Caki2 (cell line): ENCODE data around the gene MROH2A. TPM values are rescaled to one million over a fixed set of nuclear protein-coding genes. Genes with fewer than 3 reads are reported as not detected.

Experiments used
- DNase-seq: peaks from one replicate; pipeline ENCODE4 v3.0.0-alpha.2; 2015; ENCODE audit warnings: low read depth
- in situ Hi-C: cut with HindIII; loops from 2 replicates; pipeline ENCODE4 v1.10.0; 2016; ENCODE audit warnings: low sequenced_read_pairs, low pct_unique_long_range_greater_than_20kb, mixed read lengths
- total RNA-seq: library from RNA; depleted of rRNA; stranded (reverse); fragments of >200 nt; shearing (Covaris generic); gene quantifications from 2 replicates; pipeline ENCODE4 v1.2.3, GENCODE V29; 2014; ENCODE audit warnings: low replicate concordance

Gene MROH2A
- total RNA-seq, 1 experiment from 2014 or later, result not detected

DNA sequence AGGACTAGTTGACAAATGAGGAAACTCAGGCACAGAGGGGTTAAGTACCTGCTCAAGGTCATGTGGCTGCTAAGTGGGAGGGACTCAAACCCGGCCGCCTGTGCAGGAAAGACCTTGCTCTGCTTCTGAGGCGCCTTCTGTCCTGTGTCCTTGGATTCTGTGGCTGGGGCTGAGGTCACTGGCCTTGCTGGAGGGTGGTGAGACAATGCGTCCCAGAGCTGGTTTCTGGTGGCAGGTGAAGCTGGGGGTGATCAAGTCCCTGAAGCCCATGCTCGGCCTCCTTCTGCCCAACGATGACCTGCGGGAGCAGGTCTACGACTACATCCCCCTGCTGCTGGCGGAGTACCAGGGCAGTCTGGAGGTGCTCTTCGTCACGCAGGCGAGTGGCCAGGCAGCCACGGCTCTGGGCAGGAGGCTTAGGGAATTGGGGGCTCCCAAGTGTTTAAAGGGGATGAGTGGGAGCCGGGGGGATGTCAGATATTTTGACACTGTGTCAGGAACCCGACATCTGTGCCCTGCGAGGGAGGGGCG is 16.1 kb downstream of the MROH2A start:
- in situ Hi-C loops, result no loop called here
- DNase-seq, result no peak

DNA sequence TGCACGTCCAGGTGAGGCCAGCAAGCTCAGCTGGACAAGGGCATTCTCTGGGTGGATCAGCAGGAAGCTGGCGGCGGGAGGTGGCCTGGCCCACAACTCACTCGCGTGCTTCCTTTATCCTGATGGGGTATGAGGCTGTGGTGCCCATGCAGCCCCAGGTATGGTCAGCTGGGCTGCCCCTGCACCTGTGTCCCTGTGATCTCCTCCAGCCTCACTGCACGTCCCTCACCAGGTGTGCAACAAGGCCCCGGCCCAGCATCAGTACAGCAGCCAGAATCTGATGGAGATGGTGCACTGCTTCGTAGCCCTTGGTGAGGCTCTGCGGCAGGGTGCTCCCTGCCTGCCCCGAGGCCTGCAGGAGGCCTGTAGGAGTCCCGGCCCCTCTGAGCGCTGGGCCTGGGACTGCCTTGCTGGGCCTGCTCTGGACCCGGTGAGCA is 17.6 kb downstream of the MROH2A start:
- in situ Hi-C loops, result no loop called here
- DNase-seq, result no peak

DNA sequence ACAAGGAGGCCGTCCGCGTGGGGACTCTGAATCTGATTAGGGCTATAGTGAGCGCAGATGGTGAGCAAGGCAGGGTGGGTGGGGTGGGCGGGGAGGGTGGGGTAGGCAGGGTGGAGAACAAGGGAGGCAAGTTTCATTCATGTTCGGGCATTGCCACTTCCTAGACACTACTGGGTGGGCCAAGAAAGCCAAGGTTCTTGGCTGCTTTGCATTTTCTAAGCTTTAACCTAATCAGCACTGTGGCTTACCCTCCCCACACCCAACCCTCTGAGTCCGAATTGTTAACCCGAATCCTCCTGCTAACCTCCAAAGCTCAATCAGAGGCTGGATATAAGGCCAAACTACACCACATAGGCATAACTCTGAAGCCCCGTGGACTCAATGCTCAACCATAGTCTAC is 18.1 kb downstream of the MROH2A start:
- DNase-seq, result no peak
- in situ Hi-C loops, result no loop called here

DNA sequence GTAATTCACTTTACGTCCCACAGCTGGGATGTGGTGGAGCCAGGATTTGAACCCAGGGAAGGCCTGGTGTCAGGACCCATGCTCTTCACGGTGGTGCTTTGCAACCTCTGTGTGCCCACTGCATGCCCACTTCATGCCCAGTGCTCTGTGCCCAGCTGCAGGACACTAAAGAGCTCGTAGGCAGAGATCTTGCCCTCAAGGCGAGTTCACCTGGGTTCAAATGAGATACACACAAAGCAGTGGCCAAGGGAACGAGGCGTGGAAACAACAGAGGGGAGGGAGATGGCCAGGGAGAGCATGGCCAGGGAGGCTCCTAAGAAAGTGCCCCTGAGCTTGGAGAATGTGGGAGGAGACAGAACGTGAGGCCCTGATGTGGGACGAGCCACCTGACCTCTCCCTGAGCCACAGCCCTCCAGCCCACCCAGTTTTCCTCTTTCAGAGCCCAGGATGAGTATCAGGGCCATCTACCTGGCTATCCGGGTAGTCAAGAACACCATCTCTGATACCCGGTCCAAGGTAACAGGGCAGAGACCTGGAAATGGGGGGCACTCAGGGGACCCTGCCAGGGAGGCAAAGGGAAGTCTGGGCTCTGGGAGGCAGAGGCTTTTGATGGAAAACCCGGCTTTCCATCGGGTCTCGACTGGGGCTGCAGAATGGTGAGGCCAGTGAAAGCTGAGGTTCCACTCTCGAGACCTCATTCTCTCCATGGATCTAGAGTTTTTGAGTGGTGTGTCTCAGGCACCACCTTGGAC is 20.4 kb downstream of the MROH2A start:
- DNase-seq, result no peak
- in situ Hi-C loops, result no loop called here

DNA sequence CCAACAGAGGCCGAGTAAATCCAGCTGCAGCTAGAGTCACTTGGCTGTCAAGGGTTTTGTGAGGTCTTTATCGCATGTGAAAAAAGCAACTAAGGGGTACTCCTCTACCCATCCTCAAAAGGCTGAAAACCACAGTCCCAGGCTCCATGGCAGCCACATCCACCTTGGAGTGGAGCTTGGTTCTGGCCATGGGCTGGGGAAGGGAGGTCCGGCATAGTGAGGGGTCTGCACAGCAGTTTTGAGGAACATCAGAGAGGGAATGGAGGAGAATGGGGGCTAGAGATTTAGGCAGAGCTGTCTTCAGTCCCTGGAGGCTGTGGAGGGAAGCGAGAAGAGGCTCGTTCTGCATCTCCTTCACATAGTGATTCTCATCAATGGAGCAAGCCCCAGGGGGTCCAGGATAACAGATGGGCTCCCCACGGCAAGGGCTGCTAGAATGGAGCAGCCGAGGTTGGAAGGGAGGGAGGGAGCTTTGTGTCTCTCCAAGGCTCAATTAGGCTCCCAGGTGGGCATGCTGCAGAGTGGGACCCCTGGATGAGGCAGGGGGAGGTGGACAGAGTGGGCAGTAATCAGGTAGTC is 21.0 kb downstream of the MROH2A start:
- DNase-seq, result no peak
- in situ Hi-C loops, result no loop called here

DNA sequence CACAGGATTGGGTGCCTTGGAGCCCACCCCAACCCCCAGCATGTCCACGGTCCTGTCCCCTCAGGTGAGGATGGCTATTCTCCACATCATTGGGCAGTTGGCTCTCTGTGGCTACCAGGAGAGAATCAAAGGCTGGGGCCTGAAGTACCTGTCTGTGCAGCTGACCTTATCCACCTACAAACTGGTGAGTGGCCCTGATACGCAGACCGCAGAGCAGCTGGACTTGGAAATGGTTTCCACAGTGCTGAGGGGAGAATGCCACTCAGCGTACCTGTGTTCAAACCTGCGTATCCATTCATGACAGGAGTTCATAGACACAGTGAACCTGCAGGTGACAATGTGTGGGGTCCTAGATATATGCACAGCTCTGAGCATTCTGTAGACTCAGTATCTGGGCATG is 21.6 kb downstream of the MROH2A start:
- in situ Hi-C loops, result no loop called here
- no peak for DNase-seq

DNA sequence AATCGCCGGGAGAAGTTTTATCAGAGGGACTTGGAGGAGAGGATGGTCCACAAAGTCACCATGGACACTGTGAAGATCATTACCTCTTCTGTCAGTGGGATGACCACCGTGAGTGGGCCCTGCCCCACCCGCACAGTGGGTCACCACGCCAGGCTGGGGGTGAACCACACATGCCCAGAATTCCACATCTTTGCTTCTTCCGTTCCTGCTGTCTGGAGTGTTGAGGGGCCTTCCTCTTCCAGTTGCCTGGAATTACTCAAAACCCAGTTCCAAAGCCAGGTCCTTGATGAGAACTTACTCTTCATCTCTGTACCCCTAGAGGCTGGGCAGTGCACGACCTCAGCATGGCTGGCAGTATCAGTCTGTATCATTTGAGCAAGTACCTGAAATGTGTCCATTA is 22.1 kb downstream of the MROH2A start:
- no peak for DNase-seq
- in situ Hi-C loops, result no loop called here

DNA sequence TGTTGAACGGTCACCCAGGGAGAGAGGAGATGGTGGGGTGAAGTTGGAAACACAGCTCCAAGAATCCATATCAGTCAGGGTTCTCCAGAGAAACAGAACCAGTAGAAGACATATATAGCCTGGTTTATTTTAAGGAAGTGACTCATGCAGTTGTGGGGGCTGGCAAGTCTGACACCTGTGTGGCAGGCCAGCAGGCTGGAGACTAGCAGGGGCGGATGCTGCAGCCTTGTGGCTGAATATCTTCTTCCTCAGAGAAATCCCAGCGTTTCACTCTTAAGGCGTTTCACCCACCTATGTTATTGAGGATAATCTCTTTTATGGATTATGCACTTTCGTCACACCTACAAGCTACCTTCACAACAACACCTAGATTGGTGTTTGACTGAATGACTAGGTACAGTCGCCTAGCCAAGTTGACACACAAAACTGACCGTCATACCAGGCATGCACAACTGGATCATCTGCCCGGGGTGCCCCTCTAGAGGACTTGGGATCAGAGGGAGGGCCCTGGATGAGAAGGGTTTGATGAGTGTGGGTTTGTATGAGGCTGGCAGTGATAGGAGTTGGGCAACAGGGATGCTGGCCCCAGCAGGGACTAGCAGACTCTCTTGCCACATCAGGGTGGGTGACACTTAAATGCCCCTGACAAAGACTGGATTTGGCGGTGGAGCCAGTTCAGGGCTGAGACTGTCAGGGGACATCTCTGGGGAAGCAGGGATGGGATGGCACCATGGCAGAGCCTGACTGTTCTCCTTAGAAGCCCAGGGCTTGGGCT is 23.4 kb downstream of the MROH2A start:
- no peak for DNase-seq
- in situ Hi-C loops, result no loop called here

DNA sequence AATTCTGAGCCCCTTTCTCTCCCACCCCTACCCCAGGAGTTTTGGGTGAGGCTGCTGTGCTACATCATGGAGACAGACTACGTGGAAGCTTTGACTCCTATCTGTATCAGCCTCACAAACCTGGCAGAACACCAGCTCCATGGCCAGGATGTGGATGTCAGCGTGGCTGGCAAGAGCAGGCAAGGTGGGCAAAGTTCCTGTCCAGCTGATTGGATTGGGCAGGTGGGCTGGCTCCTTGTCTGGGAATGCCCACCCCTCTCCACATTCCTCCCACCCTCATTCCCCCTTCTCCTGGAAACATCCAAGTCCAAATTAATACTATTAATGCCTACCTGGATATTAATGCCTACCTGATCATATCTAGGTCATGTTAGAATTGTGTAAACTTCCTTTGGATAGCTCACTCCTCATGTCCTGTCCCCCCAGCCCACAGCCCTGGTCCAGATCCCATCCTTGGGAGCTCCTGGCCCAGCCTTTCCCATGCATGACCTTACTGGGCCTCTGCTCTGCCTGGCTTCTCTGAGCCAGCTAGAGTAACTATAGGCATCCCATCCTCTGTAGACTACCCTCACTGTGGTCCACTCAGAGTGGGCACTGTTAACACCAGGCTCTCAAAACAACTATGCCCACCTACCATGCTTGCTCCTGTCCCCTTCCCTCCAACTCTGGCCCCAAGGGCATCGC is 24.1 kb downstream of the MROH2A start:
- in situ Hi-C loops, result no loop called here
- no peak for DNase-seq

DNA sequence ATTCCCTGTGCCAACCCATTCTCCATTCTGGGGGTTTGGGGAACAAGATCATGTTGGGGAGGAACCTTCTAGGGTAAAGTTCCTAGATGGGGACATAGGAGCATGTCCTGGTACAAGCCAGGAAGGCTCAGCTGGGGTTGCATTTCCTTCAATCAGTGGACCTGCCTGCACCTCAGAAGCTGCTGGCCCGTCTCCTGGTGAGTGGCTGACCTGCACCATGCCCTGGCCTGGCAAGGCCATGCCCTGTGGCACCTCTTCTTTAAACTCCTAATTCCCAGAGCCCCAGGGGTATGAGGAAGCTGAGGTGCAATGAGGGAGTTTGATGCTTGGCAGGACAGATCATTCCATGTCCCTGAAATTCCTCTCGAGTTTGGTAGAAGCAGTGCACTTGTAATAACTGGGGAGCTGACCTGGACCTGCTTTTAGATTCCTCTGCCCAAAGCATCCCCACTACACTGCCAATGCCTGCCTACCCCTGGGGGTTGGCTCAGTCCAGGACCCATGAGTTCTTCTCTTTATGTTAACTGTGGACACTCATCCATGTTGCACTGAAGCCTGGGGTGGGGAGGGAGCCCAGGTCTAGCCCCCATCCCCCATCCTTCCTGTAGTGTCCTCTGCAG is 25.3 kb downstream of the MROH2A start:
- no peak for DNase-seq
- in situ Hi-C loops, result no loop called here

DNA sequence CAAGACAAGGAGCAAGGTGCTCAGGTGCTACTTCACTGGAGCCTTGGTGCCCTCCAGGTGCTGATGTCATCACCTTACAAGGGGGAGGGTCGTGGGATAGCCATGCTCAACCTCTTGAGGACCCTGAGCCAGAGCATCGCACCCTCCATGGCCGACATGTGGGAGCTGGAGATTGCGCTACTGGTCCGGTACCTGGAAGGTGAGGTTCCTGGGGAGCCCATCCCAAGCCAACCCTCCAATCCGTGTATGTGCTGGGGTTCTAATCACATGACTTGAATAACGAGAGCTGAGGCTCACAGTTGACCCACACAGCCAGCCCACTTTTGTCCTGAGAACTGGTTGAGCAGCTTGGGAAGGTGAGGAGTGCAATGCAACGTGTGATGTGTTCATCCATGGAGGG is 25.9 kb downstream of the MROH2A start:
- in situ Hi-C loops, result no loop called here
- no peak for DNase-seq

DNA sequence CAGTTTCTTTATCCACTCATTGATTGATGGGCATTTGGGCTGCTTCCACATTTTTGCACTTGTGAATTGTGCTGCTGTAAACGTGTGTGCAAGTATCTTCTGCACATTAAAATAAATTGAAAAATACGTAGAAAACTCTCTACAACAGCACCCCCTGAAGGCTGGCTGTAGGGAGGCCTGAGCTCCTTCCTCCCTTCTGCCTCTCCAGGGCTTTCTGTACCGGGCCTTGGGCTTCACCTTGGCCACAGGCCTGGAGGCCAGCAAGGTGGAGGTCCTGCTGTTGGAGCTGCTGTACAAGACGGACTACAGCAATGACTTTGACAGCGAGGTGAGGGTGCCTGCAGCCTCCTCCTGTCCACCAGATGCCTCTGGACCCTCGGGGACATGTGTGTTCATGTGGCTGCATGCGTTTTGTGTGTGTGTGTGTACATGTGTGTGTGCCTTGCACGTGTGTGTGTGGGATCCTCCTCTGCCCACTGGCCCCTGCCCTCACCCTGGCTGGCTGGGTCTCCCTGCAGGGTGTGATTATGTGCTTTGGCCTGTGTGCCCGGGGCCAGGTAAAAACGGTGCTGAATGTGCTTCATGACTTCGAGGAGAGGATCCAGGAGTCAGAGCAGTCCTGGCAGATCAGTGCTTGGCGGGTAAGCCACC is 29.2 kb downstream of the MROH2A start:
- DNase-seq, result no peak
- in situ Hi-C loops, result no loop called here

DNA sequence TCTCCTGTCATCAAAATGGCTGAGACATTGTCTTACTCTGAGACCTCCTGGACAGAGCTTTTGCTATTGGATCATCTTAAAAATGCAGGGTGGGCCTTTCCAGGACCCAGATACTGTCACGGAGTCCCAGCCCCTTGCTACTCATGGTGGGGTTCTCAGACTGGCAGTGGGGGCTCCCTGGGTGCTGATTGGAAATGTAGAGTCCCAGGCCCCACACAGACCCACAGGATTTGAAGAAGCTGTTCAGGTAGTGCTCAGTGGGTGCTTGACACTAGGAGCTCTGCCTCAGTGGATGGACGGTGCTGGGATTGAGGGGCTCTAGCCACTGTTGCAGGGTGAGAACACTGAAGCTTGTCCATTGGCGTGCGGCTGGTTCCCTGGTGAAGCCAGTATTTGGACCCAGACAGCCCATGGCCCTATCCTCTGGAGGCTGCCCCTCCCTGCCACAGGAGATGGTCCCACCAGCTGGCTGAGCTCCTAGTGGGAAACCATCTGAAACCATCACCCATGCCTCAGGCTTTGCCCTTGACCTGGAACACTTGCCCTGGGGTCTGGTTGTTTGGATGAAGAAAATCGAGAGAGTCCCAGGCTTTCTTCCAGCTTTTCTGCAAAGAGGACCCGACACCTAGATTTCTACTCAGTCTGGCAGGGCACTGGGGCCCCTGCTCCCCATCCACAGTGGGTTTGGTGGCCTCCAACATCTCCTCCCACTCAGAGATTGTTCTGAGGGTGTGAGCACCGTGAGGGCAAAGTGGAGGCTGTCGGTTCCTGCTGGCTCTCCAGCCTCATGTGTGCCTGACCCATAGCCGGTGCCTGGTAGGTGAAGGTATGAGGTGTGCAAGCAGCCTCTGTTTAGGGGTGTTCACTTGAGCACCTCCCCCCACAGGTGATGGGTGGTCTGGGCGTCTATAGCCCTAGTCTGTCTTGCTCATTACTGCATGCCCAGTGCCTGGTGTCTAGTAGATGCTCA is 30.1 kb downstream of the MROH2A start:
- DNase-seq, result no peak
- in situ Hi-C loops, result no loop called here

DNA sequence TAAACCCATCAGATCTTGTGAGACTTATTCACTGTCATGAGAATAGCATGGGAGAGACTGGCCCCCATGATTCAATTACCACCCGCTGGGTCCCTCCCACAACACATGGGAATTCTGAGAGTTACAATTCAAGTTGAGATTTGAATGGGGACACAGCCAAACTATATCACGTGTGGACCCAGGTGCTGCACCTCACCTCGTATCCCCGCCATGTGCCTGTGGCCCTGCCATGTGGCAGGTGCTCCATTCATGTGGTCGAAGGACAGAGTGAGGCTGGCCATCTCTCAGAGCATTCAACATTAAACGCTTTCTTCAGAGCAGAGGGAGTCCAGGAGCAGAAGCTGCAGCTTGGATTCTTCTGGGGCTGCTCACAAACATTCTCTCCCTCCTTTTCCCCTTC is 32.3 kb downstream of the MROH2A start:
- in situ Hi-C loops, result no loop called here
- DNase-seq, result no peak

DNA sequence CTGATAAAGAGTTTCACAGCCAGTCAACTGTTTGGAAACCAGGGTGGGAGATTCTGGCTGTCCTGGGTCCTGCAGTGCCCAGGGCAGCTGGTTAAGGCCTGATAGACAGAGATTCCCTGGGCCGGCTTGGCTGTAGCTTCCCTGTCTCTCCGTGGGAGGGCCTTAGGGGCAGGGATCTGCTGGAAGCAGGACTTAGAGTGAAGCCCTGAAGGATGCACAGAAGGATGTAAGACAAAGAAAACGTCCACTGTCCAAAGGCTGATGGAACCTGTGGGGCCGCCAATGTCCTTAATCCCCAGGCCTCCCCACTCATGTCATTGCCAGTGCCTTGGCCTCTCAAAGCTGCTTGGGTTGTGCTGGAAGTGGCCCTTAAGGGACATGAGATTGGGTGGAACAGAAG is 33.0 kb downstream of the MROH2A start:
- no peak for DNase-seq
- in situ Hi-C loops, result no loop called here

DNA sequence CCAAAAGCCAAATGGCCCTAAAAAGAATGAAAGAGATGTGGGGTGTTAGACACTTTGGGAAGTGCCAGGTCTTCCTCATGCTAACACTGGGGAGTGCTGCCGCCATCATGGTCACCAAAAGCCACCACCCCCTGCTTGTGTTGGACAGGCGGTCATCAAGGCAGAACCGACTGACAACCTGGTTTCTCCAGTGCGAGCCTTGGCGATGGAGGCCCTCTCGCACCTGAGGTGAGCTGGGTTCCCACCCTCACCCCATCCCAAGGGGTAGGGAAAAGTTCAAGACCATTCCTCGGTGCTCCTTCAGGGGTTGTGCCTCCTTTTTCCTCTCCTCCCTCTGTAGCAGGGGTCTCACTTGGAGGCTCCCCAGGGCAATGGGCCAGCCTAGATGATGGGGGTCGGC is 33.6 kb downstream of the MROH2A start:
- in situ Hi-C loops, result no loop called here
- DNase-seq, result no peak
